GM13977 (cell line): ENCODE measurements around the gene CASR.
"Not testable (repeated sequence)": the region's sequence is repeated elsewhere in the genome, so short reads cannot be mapped to it uniquely, and the experiment has no call there.

Experiments used
- DNase-seq: peaks from one replicate; pipeline ENCODE4 v3.0.0; 2012; ENCODE audit warnings: low spot score
- in situ Hi-C: fragments of 300-500 bp; cut with MboI; formaldehyde crosslinking; loops from one replicate; pipeline ENCODE4 v1.12.0; 2022; ENCODE audit warnings: low sequenced_read_pairs, low pct_unique_long_range_greater_than_20kb, mixed read lengths, inconsistent platforms; ENCODE audit not compliant: unreplicated experiment
- TF ChIP-seq, protein P1 (sequence below): IDR thresholded peaks from 2 replicates; pipeline ENCODE4 v1.5.1; 2012; ENCODE audit warnings: mild to moderate bottlenecking, control low read depth; ENCODE audit not compliant: insufficient read depth; ENCODE audit errors: extremely low read depth, missing control alignments

Gene CASR

DNA sequence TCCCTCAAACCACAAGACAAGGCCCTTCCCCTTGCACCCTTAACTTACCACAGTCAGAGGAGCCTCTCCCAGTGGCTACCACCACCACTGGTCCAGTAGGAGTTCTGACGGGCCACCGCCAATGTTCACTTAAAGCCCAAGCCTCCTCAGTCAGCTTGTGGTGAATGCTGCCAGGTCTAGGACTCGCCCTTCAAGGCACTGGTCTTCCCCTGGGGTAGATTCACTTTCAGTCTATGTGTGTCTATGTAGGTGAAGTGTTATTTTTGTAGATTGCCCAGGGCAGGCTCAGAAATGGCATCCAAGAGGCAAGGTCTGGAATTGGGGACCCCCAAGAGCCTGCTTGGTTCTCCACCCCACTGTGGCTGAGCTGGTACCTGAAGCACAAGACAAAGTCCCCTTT, 15.4 kb upstream of the CASR start:
- TF ChIP-seq, protein P1, sequence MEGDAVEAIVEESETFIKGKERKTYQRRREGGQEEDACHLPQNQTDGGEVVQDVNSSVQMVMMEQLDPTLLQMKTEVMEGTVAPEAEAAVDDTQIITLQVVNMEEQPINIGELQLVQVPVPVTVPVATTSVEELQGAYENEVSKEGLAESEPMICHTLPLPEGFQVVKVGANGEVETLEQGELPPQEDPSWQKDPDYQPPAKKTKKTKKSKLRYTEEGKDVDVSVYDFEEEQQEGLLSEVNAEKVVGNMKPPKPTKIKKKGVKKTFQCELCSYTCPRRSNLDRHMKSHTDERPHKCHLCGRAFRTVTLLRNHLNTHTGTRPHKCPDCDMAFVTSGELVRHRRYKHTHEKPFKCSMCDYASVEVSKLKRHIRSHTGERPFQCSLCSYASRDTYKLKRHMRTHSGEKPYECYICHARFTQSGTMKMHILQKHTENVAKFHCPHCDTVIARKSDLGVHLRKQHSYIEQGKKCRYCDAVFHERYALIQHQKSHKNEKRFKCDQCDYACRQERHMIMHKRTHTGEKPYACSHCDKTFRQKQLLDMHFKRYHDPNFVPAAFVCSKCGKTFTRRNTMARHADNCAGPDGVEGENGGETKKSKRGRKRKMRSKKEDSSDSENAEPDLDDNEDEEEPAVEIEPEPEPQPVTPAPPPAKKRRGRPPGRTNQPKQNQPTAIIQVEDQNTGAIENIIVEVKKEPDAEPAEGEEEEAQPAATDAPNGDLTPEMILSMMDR: no peak
- no peak for DNase-seq
- in situ Hi-C loops: no loop called here

GRCh38 chr3:122169911-122170310, 13.6 kb upstream of the CASR start:
- TF ChIP-seq, protein P1: no peak
- no peak for DNase-seq
- in situ Hi-C loops: no loop called here

DNA sequence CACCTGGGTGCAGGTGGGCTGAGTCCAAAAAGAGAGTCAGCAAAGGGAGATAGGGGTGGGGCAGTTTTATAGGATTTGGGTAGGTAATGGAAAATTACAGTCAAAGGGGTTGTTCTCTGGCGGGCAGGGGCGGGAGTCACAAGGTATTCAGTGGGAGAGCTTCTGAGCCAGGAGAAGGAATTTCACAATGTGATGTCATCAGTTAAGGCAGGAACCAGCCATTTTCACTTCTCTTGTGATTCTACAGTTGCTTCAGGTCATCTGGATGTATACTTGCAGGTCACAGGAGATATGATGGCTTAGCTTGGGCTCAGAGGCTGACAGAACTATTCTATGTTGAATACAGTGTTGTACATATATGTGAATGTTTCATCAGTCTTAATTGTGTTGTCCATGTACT, 12.1 kb upstream of the CASR start:
- DNase-seq, in situ Hi-C loops: not testable (repeated sequence)

DNA sequence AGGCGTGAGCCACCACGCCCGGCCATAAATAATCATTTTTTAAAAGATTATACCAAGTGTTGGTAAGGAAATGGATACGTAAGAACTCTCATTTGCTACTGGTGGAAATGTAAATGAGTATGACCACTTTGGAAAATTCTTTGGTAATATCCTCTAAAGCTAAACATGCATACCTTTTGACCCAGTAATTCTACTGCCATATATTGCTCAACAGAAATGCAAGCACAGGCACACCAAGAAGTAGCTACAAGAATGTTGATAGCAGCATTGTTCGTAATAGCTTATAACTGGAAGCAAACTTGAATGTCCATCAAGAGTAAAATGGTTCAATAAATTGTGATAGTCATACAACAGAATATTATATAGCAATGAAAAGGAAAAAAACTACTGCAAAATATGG, 4.8 kb upstream of the CASR start:
- in situ Hi-C loops: no loop called here

GRCh38 chr3:122183893-122184590, 574 bp downstream of the CASR start:
- DNase-seq: peak; percentile 29
- in situ Hi-C loops: no loop called here
- TF ChIP-seq, protein P1: peak; percentile 1

More for the DNA sequence above, 4.8 kb upstream of the CASR start:
- TF ChIP-seq, protein P1: no peak
- DNase-seq: no peak

- in situ Hi-C loops: no loop called here
- no peak for DNase-seq
- TF ChIP-seq, protein P1: no peak
These were observed 1.1 kb downstream of the CASR start for GRCh38 chr3:122184591-122184929.

DNA sequence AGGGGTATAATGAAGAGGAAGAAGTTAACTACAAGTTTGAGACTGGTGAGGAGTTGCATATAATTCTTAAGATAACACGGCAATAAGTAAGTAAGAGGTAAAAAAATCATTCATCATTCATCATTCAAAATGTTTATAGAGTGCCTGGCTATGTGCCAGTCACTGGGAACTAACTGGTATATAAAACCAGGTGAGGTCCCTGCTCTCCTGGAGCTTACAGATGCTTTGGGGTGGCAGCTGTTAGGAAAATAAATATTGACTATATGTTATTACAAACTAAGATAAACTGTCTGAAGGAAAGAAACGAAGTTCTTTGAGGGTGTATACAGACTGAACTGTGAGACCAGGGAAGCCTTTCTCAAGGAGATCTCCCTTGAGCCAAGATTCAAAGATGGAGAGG, 2.9 kb downstream of the CASR start:
- in situ Hi-C loops: no loop called here
- TF ChIP-seq, protein P1: no peak

More for the DNA sequence above, 2.9 kb downstream of the CASR start:
- no peak for DNase-seq
